HepG2 (cell line): ENCODE results near the gene SCO1. TPM values are rescaled to one million over a fixed set of nuclear protein-coding genes. Genes with fewer than 3 reads are reported as not detected.

ENCODE experiments used
- GFI1 ChIP-seq: sonication (generic); formaldehyde crosslinking; IDR thresholded peaks from 2 replicates; pipeline ENCODE4 v1.5.0; 2020; ENCODE audit warnings: missing genetic modification reagents, mild to moderate bottlenecking, borderline replicate concordance
- HNRNPK ChIP-seq: fragments of 200-400 bp; formaldehyde crosslinking; IDR thresholded peaks from 2 replicates; pipeline ENCODE4 v1.6.1; 2018; ENCODE audit warnings: low read length, low read depth, moderate library complexity, mild to moderate bottlenecking; ENCODE audit not compliant: poor library complexity, severe bottlenecking
- NFE2L1 ChIP-seq: sonication (generic); formaldehyde crosslinking; IDR thresholded peaks from 2 replicates; pipeline ENCODE4 v1.4.0; 2020; ENCODE audit warnings: missing genetic modification reagents, mild to moderate bottlenecking, borderline replicate concordance
- NKX3-1 ChIP-seq: sonication (generic); formaldehyde crosslinking; IDR thresholded peaks from 2 replicates; pipeline ENCODE4 v1.5.0; 2020; ENCODE audit warnings: missing genetic modification reagents
- RXRA ChIP-seq: sonication (generic); formaldehyde crosslinking; IDR thresholded peaks from 2 replicates; pipeline ENCODE4 v1.5.1; 2020; ENCODE audit warnings: missing genetic modification reagents
- ZC3H13 ChIP-seq: sonication (generic); formaldehyde crosslinking; IDR thresholded peaks from 2 replicates; pipeline ENCODE4 v1.8.1; 2023; ENCODE audit warnings: mild to moderate bottlenecking, missing genetic modification reagents, moderate library complexity
- ZC3H4 ChIP-seq: sonication (generic); formaldehyde crosslinking; IDR thresholded peaks from 2 replicates; pipeline ENCODE4 v1.4.0; 2020; ENCODE audit warnings: missing genetic modification reagents, borderline replicate concordance
- ZNF264 ChIP-seq: sonication (generic); formaldehyde crosslinking; IDR thresholded peaks from 2 replicates; pipeline ENCODE4 v1.4.0; 2020; ENCODE audit warnings: missing genetic modification reagents
- ZNF350 ChIP-seq: sonication (generic); formaldehyde crosslinking; IDR thresholded peaks from 2 replicates; pipeline ENCODE4 v1.4.0; 2020; ENCODE audit warnings: mild to moderate bottlenecking, low read depth, missing genetic modification reagents, borderline replicate concordance
- ZNF547 ChIP-seq: sonication (generic); formaldehyde crosslinking; IDR thresholded peaks from 2 replicates; pipeline ENCODE4 v1.5.1; 2020; ENCODE audit warnings: mild to moderate bottlenecking, missing genetic modification reagents
- polyA plus RNA-seq, 8 experiments: library from polyadenylated mRNA; depleted of rRNA in 3 of 8; stranded (reverse) in 7 of 8; unstranded in 1 of 8; fragments of >200 nt; fragmentation: Illumina TruSeq in 4 of 8; extraction: Trizol in 4 of 8; gene quantifications; 2 replicates each; pipeline versions ENCODE4 v1.2.1 to v1.2.3, GENCODE V29; 2011 to 2016; ENCODE audit warnings: low read depth in 4 of 8, missing spikeins in 1 of 8, mixed read lengths in 1 of 8; ENCODE audit not compliant: insufficient read depth in 1 of 8
- total RNA-seq, 5 experiments: library from RNA; depleted of rRNA; stranded (reverse); fragments of >200 nt; fragmentation: Illumina TruSeq; extraction: Trizol; gene quantifications; 2 replicates each; pipeline ENCODE4 v1.2.3, GENCODE V29; 2016; ENCODE audit warnings: low read depth in 1 of 5
- TF ChIP-seq, protein P1 (sequence below): conservative IDR thresholded peaks from 2 replicates; pipeline ENCODE4 v1.6.1; 2018; ENCODE audit warnings: missing genetic modification reagents
- TF ChIP-seq, protein P2 (sequence below): IDR thresholded peaks from 2 replicates; pipeline ENCODE4 v1.6.1; 2018; ENCODE audit warnings: missing genetic modification reagents, mild to moderate bottlenecking, missing compliant biosample characterization
- TF ChIP-seq, protein P3 (sequence below): IDR thresholded peaks from 2 replicates; pipeline ENCODE4 v1.6.1; 2016
- TF ChIP-seq, protein P4 (sequence below): sonication (generic); formaldehyde crosslinking; IDR thresholded peaks from 2 replicates; pipeline ENCODE4 v1.8.1; 2023; ENCODE audit warnings: mild to moderate bottlenecking, inconsistent platforms, moderate library complexity, missing genetic modification reagents, borderline replicate concordance

The SCO1 gene
- total and polyA plus RNA-seq, 2 of the 13 experiments (the other 11 are each of a cell fraction or from before 2014, with no cell fraction given) = 11.4 to 50.3 TPM

DNA sequence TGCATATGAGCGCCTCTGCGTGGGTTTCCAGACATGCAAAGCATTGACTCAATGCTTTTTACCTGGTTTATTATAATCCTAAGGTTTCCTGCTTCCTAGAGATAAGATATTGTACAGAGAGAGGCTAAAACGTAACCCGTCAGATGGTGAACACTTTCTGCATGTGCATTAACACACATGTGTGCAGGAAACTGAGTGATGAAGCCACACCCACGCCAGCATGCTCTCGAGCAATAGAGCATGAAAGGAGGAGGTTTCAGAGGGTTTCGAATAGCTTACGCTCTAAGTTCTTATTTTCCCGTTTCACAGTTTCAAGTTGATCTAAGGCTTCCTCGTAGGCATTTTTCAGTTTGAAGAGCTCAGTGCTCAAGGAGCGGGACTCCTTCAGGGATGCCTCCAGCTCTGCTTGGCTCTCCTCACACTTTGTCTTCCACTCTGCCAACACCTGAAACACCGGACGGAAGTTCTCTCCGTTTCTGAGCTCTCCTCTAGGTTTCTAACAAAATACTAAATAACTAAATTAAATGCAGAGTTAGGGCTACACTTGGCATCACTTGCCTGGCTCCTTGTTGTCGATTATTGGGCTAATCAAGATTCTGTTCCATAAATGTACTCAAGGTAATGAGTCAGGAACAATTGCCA is 63.5 kb downstream of the SCO1 start (continued):
- TF ChIP-seq, protein P1, sequence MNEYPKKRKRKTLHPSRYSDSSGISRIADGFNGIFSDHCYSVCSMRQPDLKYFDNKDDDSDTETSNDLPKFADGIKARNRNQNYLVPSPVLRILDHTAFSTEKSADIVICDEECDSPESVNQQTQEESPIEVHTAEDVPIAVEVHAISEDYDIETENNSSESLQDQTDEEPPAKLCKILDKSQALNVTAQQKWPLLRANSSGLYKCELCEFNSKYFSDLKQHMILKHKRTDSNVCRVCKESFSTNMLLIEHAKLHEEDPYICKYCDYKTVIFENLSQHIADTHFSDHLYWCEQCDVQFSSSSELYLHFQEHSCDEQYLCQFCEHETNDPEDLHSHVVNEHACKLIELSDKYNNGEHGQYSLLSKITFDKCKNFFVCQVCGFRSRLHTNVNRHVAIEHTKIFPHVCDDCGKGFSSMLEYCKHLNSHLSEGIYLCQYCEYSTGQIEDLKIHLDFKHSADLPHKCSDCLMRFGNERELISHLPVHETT (CRISPR knock-in tag) = no peak
- TF ChIP-seq, protein P2, sequence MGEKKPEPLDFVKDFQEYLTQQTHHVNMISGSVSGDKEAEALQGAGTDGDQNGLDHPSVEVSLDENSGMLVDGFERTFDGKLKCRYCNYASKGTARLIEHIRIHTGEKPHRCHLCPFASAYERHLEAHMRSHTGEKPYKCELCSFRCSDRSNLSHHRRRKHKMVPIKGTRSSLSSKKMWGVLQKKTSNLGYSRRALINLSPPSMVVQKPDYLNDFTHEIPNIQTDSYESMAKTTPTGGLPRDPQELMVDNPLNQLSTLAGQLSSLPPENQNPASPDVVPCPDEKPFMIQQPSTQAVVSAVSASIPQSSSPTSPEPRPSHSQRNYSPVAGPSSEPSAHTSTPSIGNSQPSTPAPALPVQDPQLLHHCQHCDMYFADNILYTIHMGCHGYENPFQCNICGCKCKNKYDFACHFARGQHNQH (CRISPR knock-in tag) = no peak
- TF ChIP-seq NKX3-1 (CRISPR knock-in tag) = no peak
- TF ChIP-seq GFI1 (CRISPR knock-in tag) = no peak
- no peak for TF ChIP-seq ZNF547 (CRISPR knock-in tag)
- no peak for TF ChIP-seq ZC3H4 (CRISPR knock-in tag)
- TF ChIP-seq, protein P3, sequence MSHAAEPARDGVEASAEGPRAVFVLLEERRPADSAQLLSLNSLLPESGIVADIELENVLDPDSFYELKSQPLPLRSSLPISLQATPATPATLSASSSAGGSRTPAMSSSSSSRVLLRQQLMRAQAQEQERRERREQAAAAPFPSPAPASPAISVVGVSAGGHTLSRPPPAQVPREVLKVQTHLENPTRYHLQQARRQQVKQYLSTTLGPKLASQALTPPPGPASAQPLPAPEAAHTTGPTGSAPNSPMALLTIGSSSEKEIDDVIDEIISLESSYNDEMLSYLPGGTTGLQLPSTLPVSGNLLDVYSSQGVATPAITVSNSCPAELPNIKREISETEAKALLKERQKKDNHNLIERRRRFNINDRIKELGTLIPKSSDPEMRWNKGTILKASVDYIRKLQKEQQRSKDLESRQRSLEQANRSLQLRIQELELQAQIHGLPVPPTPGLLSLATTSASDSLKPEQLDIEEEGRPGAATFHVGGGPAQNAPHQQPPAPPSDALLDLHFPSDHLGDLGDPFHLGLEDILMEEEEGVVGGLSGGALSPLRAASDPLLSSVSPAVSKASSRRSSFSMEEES (CRISPR knock-in tag) = no peak
- TF ChIP-seq, protein P4, sequence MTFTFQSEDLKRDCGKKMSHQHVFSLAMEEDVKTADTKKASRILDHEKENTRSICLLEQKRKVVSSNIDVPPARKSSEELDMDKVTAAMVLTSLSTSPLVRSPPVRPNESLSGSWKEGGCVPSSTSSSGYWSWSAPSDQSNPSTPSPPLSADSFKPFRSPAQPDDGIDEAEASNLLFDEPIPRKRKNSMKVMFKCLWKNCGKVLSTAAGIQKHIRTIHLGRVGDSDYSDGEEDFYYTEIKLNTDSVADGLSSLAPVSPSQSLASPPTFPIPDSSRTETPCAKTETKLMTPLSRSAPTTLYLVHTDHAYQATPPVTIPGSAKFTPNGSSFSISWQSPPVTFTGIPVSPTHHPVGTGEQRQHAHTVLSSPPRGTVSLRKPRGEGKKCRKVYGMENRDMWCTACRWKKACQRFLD = no peak
- no peak for TF ChIP-seq ZC3H13 (CRISPR knock-in tag)
- TF ChIP-seq ZNF264 (CRISPR knock-in tag) = no peak
- no peak for TF ChIP-seq RXRA
- TF ChIP-seq HNRNPK = no peak
- TF ChIP-seq ZNF350 (CRISPR knock-in tag) = no peak
- no peak for TF ChIP-seq NFE2L1 (CRISPR knock-in tag)
